Neural cell (in vitro differentiated cells): ENCODE data around the gene FAXC. TPM values are rescaled to one million over a fixed set of nuclear protein-coding genes. Genes with fewer than 3 reads are reported as not detected.
A peak's percentile ranks its signal among the peaks of the same experiment; 100 is the strongest.

Experiments
- H2AFZ ChIP-seq: fragments of 200-600, 300-800 bp; sonication (generic), shearing (Covaris generic); 2 replicates; pipeline ENCODE4 v1.6.0; 2014; ENCODE audit warnings: low read depth, mild to moderate bottlenecking, antibody characterized with exemption, low read length, moderate library complexity
- H3F3A ChIP-seq: fragments of 200-600 bp; shearing (Covaris generic); 2 replicates; pipeline ENCODE4 v1.6.1; 2016; ENCODE audit warnings: mild to moderate bottlenecking, moderate library complexity, mixed read lengths, antibody characterized with exemption, low read length; ENCODE audit not compliant: insufficient read depth, poor library complexity, severe bottlenecking
- H3K27ac ChIP-seq: fragments of 200-600, 300-800 bp; sonication (generic), shearing (Covaris generic); 2 replicates; pipeline ENCODE4 v1.5.1; 2014; ENCODE audit warnings: mild to moderate bottlenecking, low read length, moderate library complexity
- H3K27me3 ChIP-seq: fragments of 300-800, 200-600 bp; sonication (generic), shearing (Covaris generic); 2 replicates; pipeline ENCODE4 v1.6.0; 2014; ENCODE audit warnings: mild to moderate bottlenecking, low read depth, low read length, moderate library complexity; ENCODE audit not compliant: insufficient read depth
- H3K36me3 ChIP-seq: fragments of 300-800, 200-600 bp; sonication (generic), shearing (Covaris generic); 2 replicates; pipeline ENCODE4 v1.5.1; 2014; ENCODE audit warnings: mild to moderate bottlenecking, antibody characterized with exemption, low read length, moderate library complexity; ENCODE audit not compliant: insufficient read depth
- H3K4me2 ChIP-seq: fragments of 300-800, 200-600 bp; sonication (generic), shearing (Covaris generic); 2 replicates; pipeline ENCODE4 v1.6.0; 2014; ENCODE audit warnings: mild to moderate bottlenecking, low read length
- H3K4me3 ChIP-seq: fragments of 300-800, 200-600 bp; sonication (generic), shearing (Covaris generic); 2 replicates; pipeline ENCODE4 v1.5.1; 2014; ENCODE audit warnings: mild to moderate bottlenecking, low read length, moderate library complexity
- H3K79me2 ChIP-seq: fragments of 200-600 bp; shearing (Covaris generic); replicated peaks from 2 replicates; pipeline ENCODE4 v1.6.0; 2014; ENCODE audit warnings: mild to moderate bottlenecking, low read length, moderate library complexity; ENCODE audit not compliant: insufficient read depth
- H3K9ac ChIP-seq: fragments of 300-800, 200-600 bp; sonication (generic), shearing (Covaris generic); 2 replicates; pipeline ENCODE4 v1.6.1; 2016; ENCODE audit warnings: mild to moderate bottlenecking, low read length, mixed read lengths
- H3K9me2 ChIP-seq: fragments of 200-600 bp; shearing (Covaris generic); 2 replicates; pipeline ENCODE4 v1.6.1; 2016; ENCODE audit warnings: mild to moderate bottlenecking, low read length, mixed read lengths; ENCODE audit not compliant: insufficient read depth
- H3K9me3 ChIP-seq: fragments of 200-600, 300-800 bp; sonication (generic), shearing (Covaris generic); 2 replicates; pipeline ENCODE4 v1.6.1; 2016; ENCODE audit warnings: mild to moderate bottlenecking, mixed run types, low read length, moderate library complexity, mixed read lengths
- H4K20me1 ChIP-seq: fragments of 200-600 bp; shearing (Covaris generic); 2 replicates; pipeline ENCODE4 v1.6.1; 2016; ENCODE audit warnings: mild to moderate bottlenecking, mixed run types; ENCODE audit not compliant: insufficient read depth
- EP300 ChIP-seq: fragments of 450-650 bp; conservative IDR thresholded peaks from 2 replicates; pipeline ENCODE4 v1.6.1; 2014; ENCODE audit warnings: antibody characterized with exemption, mild to moderate bottlenecking, moderate library complexity; ENCODE audit not compliant: poor library complexity, severe bottlenecking
- EZH2 ChIP-seq: fragments of 200-600, 300-800 bp; shearing (Covaris generic), sonication (generic); IDR thresholded peaks from 2 replicates; pipeline ENCODE4 v1.6.1; 2014; ENCODE audit warnings: antibody characterized with exemption, low read length, borderline replicate concordance, mild to moderate bottlenecking; ENCODE audit not compliant: insufficient read depth, poor library complexity, severe bottlenecking
- MXI1 ChIP-seq: fragments of 450-650 bp; conservative IDR thresholded peaks from 2 replicates; pipeline ENCODE4 v1.6.1; 2014; ENCODE audit warnings: antibody characterized with exemption, mild to moderate bottlenecking; ENCODE audit not compliant: poor library complexity, severe bottlenecking
- POLR2AphosphoS5 ChIP-seq: IDR thresholded peaks from 2 replicates; pipeline ENCODE4 v1.6.1; 2012
- RAD21 ChIP-seq: fragments of 450-650 bp; conservative IDR thresholded peaks from 2 replicates; pipeline ENCODE4 v1.6.1; 2014; ENCODE audit warnings: antibody characterized with exemption, mild to moderate bottlenecking, moderate library complexity
- SMC3 ChIP-seq: fragments of 450-650 bp; conservative IDR thresholded peaks from 2 replicates; pipeline ENCODE4 v1.6.1; 2014; ENCODE audit warnings: antibody characterized with exemption, mild to moderate bottlenecking, moderate library complexity; ENCODE audit not compliant: poor library complexity
- TAF1 ChIP-seq: IDR thresholded peaks from 2 replicates; pipeline ENCODE4 v1.6.1; 2012; ENCODE audit warnings: low read depth
- polyA minus RNA-seq: library from RNA; depleted of rRNA, polyadenylated mRNA; stranded (reverse); fragments of >200 nt; gene quantifications from 2 replicates; pipeline ENCODE4 v1.2.3, GENCODE V29; 2014
- polyA plus RNA-seq: library from polyadenylated mRNA; depleted of rRNA; stranded (reverse); fragments of >200 nt; gene quantifications from 2 replicates; pipeline ENCODE4 v1.2.3, GENCODE V29; 2014
- TF ChIP-seq, protein P1 (sequence below): fragments of 450-650 bp; IDR thresholded peaks from 2 replicates; pipeline ENCODE4 v1.5.1; 2014; ENCODE audit warnings: antibody characterized with exemption, mild to moderate bottlenecking, moderate library complexity; ENCODE audit not compliant: poor library complexity, severe bottlenecking
- TF ChIP-seq, protein P2 (sequence below): IDR thresholded peaks from 2 replicates; pipeline ENCODE4 v1.6.1; 2012; ENCODE audit warnings: borderline replicate concordance

The FAXC gene
- polyA plus RNA-seq: 106 and 130 TPM in 2 replicates
- 90.8 and 113 TPM in 2 replicates for polyA minus RNA-seq

DNA sequence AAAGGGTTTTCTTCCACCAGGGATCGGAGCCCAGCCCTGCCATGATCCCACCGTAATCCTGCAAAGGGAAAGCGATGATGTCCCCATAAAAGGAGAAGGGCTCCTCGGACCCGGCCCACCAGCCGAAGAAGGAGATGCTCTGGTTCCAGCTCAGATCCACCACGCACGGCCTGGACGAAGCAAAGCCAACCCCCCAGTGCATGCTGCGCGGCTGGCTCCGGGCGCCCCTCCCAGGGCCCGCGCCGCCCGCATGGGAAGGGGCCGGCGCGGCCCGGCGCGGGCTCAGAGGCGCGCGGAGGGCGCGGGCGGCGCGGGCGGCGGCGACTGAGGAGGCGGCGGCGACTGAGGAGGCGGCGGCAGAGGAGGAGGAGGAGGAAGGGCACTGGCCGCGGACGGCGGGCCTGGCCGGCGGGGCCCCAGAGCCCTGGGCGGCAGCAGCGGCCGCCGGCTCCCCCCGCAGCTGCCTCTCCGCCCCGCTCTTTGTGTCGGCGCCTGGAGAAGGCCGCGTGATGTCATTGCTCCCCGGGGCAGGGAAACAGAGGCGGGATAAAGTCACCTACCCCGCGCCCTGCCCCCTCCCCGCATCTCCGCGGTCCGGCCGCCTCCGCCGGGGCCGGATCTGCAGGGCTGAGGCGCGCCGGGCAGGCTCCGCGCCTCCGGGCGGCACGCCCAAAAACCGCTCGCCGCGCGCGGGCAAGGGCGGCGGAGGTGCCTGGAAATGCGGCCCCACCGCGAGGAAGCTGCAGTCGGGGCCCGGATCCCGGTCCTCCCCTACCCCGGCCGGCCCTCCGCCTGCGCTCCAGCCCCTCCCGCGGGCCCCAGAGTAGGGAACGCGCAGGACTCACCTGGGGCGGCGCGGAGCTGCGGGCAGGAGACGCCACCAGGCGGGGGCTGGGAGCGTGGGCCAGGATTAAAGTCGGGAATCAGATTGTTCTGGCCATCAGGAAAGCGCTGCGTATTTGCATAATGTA, at the start of gene FAXC:
FAXC (minus strand) TSS at position 504 of the 971 bp plus-strand sequence; CDS start at position 202, 302 bp downstream.
- Histone ChIP-seq H2AFZ (peak within 1 kb of the TSS; percentile 89), H3F3A (no peaks in the 10 kb centered on the region), H3K36me3 (no peaks in the 10 kb centered on the region), H3K79me2 (peaks cover 36% of the 10 kb centered on the region), H3K9me3 (no peaks in the 10 kb centered on the region), H3K4me3 (peak within 1 kb of the TSS; percentile 96), H3K27me3 (no peaks in the 10 kb centered on the region), H3K4me2 (peak within 1 kb of the TSS; percentile 99), H3K9ac (peak within 1 kb of the TSS; percentile 96), H3K27ac (peak within 1 kb of the TSS; percentile 83), H3K9me2 (no peaks in the 10 kb centered on the region), H4K20me1 (no peaks in the 10 kb centered on the region)
- TF ChIP-seq TAF1 (no peak), EP300 (peak; percentile 51), MXI1 (peak; percentile 55), EZH2 (no peak), SMC3 (peak; percentile 61), RAD21 (peak; percentile 60), POLR2AphosphoS5 (peak; percentile 74)
- TF ChIP-seq, protein P1, sequence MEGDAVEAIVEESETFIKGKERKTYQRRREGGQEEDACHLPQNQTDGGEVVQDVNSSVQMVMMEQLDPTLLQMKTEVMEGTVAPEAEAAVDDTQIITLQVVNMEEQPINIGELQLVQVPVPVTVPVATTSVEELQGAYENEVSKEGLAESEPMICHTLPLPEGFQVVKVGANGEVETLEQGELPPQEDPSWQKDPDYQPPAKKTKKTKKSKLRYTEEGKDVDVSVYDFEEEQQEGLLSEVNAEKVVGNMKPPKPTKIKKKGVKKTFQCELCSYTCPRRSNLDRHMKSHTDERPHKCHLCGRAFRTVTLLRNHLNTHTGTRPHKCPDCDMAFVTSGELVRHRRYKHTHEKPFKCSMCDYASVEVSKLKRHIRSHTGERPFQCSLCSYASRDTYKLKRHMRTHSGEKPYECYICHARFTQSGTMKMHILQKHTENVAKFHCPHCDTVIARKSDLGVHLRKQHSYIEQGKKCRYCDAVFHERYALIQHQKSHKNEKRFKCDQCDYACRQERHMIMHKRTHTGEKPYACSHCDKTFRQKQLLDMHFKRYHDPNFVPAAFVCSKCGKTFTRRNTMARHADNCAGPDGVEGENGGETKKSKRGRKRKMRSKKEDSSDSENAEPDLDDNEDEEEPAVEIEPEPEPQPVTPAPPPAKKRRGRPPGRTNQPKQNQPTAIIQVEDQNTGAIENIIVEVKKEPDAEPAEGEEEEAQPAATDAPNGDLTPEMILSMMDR: peak; percentile 71
- TF ChIP-seq, protein P2, sequence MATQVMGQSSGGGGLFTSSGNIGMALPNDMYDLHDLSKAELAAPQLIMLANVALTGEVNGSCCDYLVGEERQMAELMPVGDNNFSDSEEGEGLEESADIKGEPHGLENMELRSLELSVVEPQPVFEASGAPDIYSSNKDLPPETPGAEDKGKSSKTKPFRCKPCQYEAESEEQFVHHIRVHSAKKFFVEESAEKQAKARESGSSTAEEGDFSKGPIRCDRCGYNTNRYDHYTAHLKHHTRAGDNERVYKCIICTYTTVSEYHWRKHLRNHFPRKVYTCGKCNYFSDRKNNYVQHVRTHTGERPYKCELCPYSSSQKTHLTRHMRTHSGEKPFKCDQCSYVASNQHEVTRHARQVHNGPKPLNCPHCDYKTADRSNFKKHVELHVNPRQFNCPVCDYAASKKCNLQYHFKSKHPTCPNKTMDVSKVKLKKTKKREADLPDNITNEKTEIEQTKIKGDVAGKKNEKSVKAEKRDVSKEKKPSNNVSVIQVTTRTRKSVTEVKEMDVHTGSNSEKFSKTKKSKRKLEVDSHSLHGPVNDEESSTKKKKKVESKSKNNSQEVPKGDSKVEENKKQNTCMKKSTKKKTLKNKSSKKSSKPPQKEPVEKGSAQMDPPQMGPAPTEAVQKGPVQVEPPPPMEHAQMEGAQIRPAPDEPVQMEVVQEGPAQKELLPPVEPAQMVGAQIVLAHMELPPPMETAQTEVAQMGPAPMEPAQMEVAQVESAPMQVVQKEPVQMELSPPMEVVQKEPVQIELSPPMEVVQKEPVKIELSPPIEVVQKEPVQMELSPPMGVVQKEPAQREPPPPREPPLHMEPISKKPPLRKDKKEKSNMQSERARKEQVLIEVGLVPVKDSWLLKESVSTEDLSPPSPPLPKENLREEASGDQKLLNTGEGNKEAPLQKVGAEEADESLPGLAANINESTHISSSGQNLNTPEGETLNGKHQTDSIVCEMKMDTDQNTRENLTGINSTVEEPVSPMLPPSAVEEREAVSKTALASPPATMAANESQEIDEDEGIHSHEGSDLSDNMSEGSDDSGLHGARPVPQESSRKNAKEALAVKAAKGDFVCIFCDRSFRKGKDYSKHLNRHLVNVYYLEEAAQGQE: peak; percentile 77

DNA sequence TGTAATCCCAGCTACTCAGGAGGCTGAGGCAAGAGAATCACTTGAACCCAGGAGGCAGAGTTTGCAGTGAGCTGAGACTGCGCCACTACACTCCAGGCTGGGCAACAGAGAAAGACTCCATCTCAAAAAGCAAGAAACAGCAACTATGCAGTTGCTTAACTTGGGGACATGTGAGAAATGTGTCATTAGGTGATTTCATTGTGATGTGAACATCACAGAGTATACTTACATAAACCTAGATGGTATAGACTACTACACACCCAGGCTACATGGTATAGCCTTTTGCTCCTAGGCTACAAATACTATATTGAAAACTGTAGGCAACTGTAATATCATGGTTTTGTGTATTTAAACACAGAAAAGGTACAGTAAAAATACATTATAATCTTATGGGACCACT, 47.8 kb upstream of the FAXC start:
- Histone ChIP-seq H3F3A (peaks cover 7% of the 10 kb centered on the region), H2AFZ (no peak overlapping the region), H3K27ac (no peak overlapping the region)

More for the DNA sequence above, 47.8 kb upstream of the FAXC start:
- Histone ChIP-seq H3K79me2 (no peaks in the 10 kb centered on the region), H3K4me2 (no peak overlapping the region), H3K4me3 (no peak overlapping the region), H3K9ac (no peak overlapping the region), H3K27me3 (no peaks in the 10 kb centered on the region), H4K20me1 (no peaks in the 10 kb centered on the region), H3K36me3 (peaks cover 9% of the 10 kb centered on the region), H3K9me3 (no peaks in the 10 kb centered on the region), H3K9me2 (no peaks in the 10 kb centered on the region)
- TF ChIP-seq EP300 (no peak), POLR2AphosphoS5 (no peak), MXI1 (no peak), EZH2 (no peak), SMC3 (no peak), TAF1 (no peak), RAD21 (no peak)
- TF ChIP-seq, protein P2: no peak
- TF ChIP-seq, protein P1: no peak
